ENCODE measurements around the gene SHISAL2A.

SHISAL2A gene

DNA sequence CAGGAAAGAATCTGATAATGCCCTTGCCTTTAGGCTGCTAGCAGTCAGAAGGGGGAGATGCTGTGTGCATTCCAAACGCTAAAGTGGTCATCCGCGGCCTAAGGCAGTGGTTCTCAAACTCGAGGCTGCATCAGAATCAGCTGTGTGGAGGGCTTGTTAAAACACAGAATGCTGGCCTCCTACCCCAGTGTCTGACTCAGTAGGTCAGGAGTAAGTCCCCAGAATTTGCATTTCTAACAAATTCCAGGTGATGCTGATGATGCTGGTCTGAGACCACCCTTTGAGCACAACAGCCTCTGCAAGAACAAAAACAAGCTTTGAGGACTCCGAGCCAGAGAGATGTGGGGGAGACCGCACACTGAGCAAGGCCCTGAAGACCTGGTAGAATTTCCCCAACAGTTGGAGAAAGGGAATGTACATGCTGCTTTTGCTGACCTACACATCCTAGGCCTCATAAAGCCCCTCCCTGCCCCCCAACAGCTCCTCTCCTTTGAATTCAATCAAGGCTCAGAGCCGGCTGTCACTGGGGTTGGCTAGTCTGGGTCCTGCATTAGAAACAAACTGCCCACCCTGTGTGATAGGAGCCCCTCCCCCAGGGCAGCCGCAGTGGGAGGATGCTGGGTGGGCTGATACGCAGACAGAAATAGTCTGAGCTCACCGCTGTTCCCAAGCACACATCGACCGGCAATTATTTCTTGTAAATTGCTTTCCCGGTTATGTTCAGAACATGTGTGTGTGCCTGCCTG is 27.1 kb downstream of the SHISAL2A start:
- no peak for DNase-seq (ENCODE audit: low read depth in 2 of 2)

DNA sequence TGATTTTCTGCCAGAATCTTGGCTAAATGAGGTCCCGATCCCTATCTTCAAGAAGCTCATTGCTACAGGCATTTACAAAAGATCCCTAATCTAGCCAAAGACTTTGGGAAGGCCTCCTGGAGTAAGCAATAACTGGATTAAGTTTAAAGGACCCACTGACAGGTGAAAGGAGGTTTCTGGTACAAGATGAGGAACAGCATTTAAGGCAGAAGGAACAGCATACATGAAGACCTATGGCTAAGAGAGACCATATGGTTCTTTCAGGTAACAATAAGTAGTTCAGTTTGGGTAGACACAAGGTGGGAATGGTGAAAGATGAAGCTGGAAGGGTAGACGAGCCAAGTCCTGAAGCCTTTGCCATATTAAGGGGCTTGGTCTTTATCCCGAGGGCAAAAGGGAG is 27.8 kb downstream of the SHISAL2A start:
- no peak for DNase-seq (ENCODE audit: low read depth in 2 of 2)

DNA sequence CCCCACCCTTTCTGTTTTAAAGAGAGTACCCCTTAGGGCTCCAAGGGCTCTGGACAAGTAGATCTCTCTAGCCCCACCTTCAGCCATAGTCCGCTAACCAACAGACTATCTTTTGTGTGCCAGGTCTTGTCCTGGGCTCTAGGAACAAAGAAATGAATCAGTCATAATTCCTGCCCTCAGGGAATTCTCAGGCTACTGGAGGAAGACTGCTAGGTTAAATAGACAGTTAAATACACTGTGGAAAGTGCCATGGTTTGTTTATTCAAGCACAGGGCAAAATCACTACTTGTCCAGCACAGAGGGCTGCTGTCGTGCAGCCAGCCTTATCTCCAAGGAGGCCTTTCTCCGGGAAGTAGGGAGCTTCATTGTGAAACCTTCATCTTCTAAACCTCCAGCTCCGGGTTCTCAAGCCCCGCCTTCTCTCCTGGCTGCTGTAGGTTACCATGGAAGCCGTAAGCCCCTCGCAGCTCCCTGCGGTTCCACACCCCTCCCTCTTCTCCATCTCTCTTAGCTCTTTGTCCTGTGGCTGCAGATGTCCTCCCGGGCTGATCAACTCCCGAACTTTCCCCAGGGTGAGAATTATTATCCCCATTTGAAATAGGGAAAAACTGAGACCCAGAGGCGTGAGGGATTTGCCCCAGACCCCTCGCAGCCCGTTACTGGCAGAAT is 29.8 kb downstream of the SHISAL2A start:
- no peak for DNase-seq (ENCODE audit: low read depth in 2 of 2)

DNA sequence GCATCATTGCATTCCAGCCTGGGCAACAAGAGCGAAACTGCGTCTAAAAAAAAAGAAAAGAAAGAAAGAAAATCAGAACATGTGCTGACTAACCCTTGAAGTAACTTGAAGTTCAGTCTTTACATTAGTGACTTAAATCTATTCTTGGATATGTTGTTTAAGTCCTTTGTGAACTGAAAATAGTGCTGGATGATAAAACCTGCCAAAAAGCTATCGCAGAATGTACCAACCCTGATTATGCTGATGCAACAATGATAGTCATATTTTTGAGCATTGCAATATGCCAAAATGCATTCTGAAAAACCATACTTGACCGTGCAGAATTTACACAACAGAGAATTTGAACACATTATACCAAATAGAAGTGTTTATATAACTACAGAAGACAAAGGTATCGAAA is 30.7 kb downstream of the SHISAL2A start:
- no peak for DNase-seq (ENCODE audit: low read depth in 2 of 2)

DNA sequence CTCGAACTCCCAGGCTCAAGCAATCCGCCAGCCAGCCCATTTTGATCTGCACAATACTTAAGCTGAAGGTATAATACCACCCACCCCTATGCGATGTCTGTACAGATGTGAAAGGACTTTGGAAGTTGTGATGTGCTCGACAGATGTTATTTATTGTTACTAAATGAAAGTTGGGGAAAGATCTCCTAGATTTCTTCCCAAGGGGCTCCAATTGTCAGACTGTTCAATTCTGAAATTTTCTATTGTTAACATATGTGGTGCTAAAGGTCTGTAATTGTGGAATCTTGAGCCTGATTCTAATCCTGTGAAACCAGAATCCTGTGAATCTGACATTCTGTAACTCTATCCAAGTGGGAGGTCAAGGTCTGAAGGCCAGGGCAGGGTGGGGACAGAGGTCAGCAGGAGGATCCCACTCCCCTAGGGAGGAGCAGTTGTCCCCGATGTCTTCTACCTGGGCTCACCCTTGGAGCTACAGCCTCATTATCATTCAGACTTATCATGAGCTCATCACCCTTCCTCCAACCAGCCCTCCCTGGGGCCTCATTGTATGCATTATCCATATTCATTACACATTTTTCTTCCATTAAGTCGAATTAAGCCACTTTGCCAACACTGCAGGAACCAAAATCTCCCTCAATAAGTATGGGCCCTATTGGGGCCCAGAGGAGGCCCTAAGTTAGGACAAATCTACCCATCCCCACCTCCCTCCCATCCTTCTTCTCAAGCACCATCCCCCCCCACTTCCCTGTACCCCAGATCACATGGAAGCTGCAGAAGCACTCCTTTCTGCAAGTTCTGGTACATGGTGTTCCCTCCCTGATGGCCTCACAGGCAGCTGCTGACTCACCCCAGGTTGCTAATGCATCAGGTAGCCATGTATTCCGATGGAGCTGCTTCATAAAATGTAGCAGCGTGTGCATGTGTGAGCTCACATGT is 32.3 kb downstream of the SHISAL2A start:
- no peak for DNase-seq (ENCODE audit: low read depth in 2 of 2)

DNA sequence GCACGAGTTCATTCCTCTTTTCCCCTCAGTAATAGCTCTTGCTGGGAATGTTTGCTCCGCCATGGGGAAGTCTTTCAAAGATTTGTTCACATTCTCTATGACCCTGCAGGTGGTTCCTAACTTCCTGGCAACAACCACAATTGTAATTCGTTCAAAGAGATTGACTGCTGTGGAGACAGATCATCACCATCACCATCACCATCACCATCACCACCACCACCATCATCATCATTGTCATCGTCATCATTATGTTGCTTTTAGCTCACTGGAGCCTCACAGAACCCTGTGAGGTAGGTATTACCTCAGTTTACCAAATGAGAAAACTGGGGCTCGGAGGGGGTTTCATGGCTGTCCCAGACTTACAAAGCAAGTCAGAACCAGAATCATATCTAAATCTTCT is 34.3 kb downstream of the SHISAL2A start:
- no peak for DNase-seq (ENCODE audit: low read depth in 2 of 2)

DNA sequence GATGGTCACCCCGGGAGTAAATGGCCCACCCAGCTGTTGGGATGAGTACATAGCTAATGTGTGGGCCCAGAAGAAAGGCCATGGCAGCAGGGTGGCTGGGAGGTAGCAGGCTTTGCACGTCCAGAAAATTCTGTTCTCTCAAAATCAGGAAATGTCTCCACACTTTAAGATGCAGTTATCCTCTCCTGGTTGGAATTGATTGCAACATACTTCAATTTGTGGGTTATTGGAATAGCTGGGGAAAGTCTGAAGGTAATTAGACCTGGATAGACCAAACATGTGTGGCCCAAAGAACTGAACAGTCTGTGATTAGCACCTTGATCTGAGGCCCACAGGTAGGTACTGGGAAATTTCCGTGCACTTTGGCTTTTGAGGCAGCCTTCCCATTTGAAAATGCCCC is 35.0 kb downstream of the SHISAL2A start:
- DNase-seq (ENCODE audit: low read depth in 2 of 2): no peak

DNA sequence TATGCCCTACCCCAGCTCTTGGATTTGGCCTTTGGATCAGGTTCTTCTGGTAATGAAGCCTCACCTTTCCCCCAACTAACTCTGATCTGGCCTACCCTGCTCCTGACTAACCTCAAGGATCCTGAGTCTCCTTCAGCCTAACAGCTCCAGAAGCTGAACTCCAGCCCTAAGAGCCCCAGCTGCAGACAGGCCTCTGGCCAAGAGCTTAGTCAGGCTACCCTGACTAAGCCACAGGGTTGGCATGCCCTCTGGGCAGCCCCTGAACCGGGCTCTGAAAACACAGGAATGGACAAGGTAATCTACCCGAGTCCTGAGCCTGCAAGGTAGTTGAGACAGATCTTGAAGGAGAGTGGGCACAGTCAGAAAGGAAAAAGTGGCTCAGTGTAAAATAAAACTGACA is 35.7 kb downstream of the SHISAL2A start:
- DNase-seq (ENCODE audit: low read depth in 2 of 2): no peak

DNA sequence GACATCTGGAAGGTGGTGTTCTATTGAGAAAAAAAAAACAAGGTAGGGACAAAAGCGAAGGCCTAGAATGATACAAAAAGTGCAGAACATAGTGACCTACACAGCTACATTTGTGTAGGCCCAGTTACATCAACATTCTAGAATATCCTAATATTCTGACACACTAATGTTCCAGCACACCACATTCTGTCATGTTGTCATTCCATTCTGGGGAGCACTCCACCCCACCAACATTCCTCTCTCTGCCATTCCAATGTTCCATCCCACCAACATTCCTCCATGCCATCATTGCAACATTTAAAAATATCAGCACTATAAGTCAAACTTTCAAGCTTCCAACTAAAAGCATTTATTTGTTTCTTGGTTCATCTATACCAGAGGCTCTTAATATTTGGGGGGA is 36.7 kb downstream of the SHISAL2A start:
- no peak for DNase-seq (ENCODE audit: low read depth in 2 of 2)

DNA sequence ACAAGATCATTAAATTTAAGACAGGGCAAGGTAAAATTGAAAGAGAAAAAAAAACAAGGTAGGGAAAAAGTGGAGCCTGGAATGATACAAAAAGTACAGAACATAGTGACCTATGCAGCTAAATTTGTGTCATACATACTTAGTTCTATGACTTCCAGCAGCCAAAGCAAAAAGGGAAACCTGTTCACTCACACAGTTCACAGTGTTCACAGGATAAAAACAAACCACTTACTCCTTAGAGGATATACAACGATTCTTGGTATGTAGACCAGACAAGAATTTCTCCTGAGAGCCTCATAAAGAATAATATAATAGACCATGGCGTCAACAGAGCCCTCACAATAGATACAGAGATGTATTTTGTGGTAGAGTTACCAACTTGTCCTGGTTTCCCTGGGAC is 37.6 kb downstream of the SHISAL2A start:
- DNase-seq (ENCODE audit: low read depth in 2 of 2): no peak

DNA sequence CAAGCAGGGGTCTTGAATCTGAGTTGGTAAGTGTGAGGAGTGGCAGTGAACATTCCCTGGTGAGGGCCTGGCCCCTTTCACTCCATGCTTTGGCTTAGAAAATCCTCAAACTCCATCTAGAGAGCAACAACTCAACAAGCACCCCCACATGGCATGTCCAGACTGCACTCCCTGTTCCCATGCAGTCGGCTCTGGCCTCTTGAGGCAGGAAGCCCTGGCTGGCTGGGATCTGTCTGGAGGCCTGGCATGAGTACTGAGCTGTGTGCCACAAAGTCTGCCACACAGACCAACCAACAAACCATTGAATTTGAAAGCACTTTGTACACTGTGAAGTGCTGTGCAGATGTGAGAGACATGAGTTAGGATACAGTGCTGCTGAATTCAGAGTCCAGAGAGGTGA is 40.0 kb downstream of the SHISAL2A start:
- no peak for DNase-seq (ENCODE audit: low read depth in 2 of 2)

DNA sequence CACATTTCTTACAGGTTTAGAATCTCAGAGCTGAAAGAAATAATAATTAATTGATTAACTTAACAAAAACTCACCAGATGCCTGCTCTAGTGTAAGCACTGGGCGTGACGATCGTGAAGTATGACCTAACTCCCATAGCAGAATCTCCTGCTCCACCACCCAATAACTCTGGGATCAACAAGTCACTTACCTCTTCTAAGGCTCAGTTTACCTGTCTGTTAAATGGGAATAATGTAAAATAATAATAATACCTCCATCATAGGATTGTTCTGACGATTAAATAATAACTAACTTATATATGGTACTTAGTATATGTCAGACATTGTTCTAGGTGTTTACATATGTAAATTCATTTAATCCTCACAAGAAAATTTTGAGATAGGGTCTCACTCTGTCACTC is 40.5 kb downstream of the SHISAL2A start:
- no peak for DNase-seq (ENCODE audit: low read depth in 2 of 2)

DNA sequence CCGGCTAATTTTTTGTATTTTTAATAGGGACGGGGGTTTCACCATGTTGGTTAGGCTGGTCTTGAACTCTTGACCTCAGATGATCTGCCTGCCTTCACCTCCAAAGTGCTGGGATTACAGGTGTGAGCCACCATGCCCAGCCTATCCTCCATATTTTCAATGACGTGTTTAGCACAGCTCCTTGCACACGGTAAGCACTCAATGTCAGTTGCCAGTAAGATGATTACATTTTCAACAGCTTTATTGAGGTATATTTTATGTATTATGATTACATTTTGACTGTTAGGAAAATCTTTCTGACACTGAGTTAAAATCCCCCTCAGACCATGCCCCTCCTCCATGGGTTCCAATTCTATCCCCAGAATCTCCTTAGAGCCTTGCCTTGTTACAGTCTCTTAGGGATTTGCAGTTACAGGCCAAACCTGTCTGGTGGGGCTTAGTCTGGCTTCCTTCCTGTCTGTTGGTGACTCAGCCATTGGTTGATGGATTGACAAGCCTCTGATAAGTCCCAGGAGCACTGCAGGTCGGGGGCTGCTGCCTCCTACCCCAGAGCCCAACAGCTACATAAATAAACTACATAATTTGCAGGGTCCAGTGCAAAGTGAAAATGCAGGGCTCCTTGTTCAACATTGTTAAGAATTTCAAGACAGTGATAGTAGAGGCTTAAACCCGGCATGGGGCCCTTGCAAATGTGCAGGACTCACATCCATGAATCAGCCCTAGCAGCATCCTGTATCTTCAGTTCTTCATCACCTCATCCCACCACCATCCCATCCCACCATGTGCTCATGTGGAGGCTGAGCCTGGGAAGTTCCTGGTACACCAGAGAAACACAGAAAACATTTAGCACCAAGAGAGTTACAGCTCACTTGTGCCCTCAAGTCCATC is 41.8 kb downstream of the SHISAL2A start:
- no peak for DNase-seq (ENCODE audit: low read depth in 2 of 2)

DNA sequence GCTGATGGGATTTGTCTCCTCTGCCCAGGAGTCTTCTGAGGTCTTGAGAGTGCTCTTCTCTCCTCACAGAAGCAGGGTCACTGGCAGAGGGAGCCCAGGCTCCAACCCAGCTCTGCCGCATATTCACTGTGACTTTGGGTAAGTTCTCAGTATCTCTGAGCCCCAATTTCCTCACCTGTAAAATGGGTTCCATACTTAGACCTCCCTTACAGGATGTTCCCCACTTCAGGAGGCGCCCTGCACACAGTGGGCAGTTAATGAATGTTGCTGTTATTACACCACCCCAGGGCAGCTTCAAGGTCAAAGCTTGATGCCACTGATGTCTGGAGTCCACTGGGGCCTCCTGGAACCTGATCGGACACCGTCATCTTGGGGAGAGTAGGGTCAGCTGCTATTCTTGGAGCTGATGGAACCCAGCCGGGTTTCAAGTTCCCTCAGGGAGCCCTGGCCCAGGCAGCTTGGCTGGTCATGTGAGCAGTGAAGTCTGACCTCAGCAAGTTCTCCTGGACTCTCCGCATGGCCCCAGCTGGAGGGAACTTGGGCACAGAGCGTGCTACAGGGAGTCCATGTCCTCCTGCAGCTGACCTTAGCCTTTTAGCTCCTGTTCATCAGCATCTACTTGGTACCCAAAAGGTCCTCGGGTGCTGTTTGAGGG is 43.4 kb downstream of the SHISAL2A start:
- DNase-seq (ENCODE audit: low read depth in 2 of 2): no peak

DNA sequence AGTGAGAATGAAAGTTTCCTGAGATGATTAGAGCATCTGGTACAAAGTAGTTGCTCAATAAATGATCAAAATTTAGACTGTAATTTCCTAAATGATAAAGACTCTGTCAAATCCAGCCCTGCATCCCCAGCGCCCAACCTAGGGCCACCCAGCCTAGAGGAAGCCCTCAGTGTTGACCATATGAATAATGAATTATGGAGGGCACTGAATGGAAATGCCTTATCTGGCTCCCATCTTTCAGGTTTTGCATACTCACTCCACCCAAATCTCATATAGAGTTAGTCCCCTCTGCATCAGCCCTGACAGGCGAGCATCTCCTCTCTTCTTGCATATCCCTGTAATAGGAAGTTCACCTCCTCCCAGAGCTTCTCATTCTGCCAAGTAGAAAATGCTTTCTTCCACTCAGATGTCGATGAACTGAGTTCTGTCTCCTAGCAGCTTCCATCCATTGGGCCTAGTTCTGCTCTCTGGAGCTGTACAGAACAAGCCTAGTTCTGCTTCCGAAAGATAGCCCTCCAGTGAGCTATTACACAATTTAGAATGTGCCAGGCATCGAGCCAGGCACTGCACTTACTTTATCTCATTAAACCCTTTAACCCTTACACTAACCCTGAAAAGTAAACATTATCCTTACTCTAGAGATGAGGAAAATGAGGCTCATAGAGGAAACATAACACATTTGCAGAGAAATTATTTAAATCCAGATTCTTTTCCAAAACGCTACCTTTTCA is 44.3 kb downstream of the SHISAL2A start:
- no peak for DNase-seq (ENCODE audit: low read depth in 2 of 2)

DNA sequence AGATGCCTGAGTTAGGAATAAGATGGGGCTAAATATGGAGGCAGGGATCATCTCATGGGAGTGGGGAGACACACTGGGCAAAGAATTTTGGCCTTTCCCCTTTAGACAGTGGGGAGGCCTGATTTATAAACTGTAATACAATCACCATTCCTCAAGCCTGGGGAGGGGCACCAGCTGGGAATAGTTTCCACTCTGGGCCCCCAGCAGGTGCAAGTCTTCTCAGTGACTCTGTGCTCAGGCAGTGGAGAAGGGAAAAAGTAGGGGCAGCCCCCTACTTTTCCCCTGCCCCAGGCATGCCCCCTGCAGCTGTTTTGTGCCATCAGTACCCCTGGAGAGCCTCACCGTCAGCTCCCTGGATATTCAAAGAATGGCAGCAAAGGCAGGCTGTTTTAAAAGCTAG is 46.1 kb downstream of the SHISAL2A start:
- DNase-seq (ENCODE audit: low read depth in 2 of 2): no peak

DNA sequence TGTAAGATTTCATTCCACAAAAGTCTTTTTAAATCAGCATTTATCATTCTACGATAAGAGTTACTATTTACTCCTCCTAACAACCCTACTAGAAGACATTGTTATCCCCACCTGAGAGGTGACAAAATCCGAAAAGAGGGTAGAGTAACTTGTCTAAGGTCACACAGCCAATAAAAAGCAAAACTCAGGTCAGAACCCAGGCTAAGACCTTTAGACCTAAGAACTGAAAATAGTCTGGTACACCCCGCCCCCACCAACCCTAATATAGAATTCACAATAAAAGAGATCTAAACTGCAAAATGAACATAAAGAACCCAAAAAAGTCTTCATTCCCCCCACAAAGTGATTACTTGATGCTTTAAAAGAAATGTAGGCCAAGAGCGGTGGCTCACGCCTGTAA is 46.5 kb downstream of the SHISAL2A start:
- no peak for DNase-seq (ENCODE audit: low read depth in 2 of 2)

DNA sequence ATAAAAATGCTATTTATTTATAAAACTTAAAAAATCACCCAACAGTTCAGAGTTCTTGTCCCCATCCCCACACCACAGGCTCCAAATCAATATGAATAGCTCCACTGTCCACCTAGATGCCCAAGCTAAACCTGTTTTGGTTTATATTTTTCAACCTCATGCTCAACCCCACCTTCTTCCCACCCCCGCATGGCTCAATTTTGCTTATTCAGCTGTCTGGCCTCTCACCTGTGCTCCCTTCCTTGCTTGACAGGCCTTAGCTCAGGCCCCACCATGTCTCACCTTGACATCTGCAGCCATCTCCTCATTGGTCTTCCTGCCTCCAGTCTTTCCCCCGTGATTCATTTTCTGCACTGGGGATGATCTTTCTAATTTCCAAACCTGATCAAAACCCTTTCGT is 47.4 kb downstream of the SHISAL2A start:
- no peak for DNase-seq (ENCODE audit: low read depth in 2 of 2)

DNA sequence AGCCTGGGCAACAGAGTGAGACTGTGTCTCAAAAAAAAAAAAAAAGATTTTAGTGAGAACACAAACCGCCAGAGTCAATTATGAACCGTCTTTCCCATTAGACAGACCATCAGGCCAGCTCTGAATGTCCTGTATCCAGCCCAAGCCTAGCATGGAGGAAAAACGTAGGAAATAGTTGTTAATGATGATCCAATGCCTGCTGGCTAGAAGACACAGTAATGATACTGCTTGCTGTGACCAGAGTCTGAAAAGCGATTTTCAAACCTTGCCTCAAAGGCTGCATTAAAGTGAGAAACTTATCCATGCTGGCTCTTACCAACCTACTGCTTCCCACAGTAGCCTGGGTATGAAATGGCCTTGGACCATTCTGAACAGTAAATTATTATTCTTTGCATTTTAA is 48.2 kb downstream of the SHISAL2A start:
- no peak for DNase-seq (ENCODE audit: low read depth in 2 of 2)

DNA sequence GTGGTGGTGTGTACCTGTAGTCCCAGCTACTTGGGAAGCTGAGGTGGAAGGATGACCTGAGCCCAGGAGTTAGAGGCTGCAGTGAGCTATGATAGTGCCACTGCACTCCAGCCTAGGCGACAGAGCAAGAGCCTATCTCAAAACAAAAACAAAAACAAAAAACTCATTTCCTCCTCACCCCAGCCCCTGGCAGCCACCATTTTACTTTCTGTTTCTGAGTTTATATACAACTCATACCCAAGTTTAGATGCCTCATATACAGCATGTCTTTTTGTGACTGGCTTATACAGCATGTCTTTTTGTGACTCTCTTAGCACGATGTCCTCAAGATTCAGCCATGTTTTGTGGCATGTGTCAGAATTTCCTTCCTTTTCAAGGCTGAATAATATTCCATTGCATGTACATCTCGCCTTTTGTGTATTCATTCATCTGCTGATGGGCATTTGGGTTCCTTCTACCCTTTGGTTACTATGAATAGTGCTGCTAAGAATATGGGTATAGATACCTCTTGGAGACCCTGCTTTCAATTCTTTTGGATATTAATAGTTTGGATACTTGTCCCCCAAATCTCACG is 50.5 kb downstream of the SHISAL2A start:
- DNase-seq (ENCODE audit: low read depth in 2 of 2): no peak

Measured in activated CD8-positive, alpha-beta memory T cell treated with anti-CD3 and anti-CD28 coated beads for 4 hours (primary cell).